ENCODE measurements around the gene NECTIN4.
"Not testable (repeated sequence)": the region's sequence is repeated elsewhere in the genome, so short reads cannot be mapped to it uniquely, and the experiment has no call there.

The NECTIN4 gene

DNA sequence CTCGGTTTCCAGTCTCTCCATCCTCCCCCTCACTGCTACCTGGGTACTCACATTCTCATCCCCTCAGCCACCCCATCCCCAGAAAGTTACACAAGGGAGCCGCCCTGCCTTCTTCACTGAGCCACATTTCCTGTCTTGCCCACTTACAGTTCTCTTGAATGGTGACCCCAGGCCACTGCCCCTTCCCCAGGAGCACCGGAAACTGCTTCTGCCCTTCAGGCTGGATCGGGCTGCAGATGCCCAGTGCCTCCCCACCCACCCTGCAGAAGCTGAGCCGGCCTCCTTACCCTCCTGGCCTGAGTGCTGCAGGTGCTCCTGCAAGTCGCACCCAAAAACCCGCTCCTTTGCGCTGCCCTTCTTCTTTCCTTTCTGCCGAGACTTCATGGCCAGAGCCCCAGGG, 20.1 kb downstream of the NECTIN4 start:
- no peak for FAIRE-seq
- TF ChIP-seq POLR2A (IDR thresholded peaks at IDR 0.05; ENCODE audit: low read depth, low read length): no peak

DNA sequence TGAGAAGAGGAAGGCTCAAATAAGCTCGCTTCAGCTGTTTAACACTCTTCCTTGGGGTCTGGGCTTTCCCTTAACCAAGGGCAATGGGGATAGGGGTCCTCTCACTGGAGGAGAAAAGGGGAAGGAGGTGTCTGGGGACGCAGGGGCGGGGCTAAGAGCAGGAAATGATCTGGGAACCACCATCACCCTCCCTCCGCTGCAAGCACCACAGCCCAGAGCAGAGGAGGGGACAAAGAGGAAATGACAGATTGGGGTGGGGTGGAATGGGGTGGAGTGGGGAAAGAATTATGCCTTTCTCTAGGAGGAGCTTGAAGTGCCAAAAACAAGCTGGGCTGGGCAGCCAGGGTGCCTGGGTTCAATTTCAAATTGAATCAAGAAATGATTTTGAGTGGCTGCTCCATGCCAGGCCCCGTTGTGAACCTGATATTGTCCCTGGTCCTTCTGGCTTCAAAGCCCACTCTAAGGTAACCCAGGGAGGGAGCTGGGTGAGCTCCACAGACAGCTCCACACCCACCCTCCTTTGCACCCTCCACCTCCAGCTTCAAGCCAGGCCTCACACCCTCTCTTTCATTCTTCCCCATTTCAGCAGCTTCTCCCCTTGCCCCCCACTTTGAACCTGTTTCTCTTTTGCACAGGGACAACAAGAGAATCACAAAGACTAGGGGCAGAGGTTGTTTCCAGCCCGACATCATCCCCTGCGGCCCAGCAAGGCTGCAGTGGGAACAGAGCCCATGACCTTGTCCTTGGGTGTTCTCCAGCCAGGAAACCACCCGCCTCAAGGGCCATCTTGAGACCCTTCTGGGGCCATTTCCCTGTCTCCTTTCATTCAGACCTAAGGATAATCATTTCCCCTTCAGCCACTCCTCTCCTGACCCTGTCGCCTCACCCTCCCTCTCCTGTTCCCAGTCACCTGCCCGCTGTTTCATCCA, 20.8 kb downstream of the NECTIN4 start:
- FAIRE-seq (no peak), DNase-seq (ENCODE audit: insufficient read length, low spot score) (no peak)
- TF ChIP-seq POLR2A (IDR thresholded peaks at IDR 0.05; ENCODE audit: low read depth, low read length): no peak

More for the DNA sequence above, 20.1 kb downstream of the NECTIN4 start:
- no peak for DNase-seq (ENCODE audit: insufficient read length, low spot score)

DNA sequence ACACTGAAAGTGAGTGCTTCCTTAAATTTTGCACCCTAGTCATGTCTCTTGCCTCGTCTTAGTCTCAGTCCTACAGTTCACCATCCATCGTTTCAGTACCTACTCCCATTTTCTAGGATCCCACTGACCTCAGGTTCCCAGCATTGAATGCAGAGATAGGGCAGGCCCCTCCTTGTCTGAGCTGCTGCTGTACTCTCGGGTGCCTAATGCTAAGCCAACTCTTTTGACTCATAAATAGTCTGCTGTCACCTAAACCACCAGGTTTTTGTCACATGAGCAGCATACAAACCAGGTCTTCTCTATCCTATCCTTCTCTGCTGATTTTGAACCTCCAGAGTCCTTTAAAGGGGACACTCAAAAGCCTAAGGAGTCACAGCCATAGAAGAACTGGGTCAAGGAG, 22.7 kb downstream of the NECTIN4 start:
- FAIRE-seq (no peak), DNase-seq (ENCODE audit: insufficient read length, low spot score) (no peak)
- TF ChIP-seq POLR2A (IDR thresholded peaks at IDR 0.05; ENCODE audit: low read depth, low read length): no peak

DNA sequence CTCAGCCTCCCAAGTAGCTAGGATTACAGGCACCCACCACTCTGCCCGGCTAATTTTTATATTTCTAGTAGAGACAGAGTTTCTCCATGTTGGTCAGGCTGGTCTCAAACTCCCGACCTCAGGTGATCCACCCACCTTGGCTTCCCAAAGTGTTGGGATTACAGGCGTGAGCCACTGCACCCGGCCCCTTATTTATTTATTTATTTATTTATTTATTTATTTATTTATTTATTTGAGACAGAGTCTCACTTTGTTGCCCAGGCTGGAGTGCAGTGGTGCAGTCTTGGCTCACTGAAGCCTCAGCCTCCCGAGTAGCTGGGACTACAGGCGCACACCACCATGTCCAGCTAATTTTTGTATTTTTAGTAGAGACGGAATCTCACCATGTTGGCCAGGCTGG, 23.7 kb downstream of the NECTIN4 start:
- not testable (repeated sequence) for FAIRE-seq; DNase-seq (ENCODE audit: insufficient read length, low spot score)

DNA sequence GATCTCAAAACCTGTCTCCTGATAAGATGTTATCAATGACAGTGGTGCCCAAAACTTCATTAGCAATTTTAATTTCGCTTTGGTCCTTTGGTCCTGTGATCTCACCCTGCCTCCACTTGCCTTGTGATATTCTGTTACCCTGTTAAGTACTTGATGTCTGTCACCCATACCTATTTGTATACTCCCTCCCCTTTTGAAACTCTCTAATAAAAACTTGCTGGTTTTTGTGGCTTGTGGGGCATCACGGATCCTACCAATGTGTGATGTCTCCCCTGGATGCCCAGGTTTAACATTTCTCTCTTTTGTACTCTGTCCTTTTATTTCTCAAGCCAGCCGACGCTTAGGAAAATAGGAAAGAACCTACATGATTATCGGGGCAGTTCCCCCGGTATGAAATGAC, 25.4 kb downstream of the NECTIN4 start:
- not testable (repeated sequence) for FAIRE-seq; DNase-seq (ENCODE audit: insufficient read length, low spot score)

DNA sequence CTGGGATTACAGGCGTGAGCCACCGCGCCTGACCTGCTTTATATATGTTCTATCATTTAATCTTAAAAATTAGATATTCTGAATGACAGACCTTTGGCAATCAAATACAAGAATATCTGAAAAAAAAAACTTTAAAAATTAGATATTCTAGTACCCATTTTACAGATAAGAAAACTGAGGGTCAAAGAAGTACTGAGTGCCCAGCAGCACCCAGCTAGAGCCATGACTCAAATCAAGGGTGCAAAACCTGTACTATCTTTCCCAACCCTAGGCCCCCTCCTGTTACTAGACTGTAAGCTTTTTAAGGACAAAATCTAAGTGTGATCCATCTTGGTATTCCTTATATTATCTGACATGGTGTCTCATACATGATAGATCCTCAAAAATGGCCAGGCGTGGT, 27.9 kb downstream of the NECTIN4 start:
- FAIRE-seq (no peak), DNase-seq (ENCODE audit: insufficient read length, low spot score) (no peak)
- TF ChIP-seq POLR2A (IDR thresholded peaks at IDR 0.05; ENCODE audit: low read depth, low read length): no peak

DNA sequence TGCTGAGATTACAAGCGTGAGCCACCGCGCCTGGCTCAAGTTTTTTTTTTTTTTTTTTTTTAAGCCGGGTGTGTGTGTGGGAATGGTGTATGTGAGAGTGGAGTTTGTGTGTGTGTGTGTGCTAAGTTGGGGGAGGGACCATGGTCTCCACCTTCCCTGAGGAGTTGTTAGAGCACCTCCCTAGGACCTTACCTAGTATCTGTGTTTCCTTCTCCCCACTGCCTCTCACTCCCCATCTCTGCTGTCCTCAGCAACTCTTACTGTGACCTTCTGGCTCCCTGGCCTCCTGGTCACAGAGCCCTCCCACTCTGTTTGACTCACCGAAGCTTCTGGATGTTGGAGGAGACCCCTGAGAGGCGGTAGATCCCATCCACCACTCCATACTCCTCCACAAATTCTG, 30.1 kb downstream of the NECTIN4 start:
- FAIRE-seq (no peak), DNase-seq (ENCODE audit: insufficient read length, low spot score) (no peak)
- TF ChIP-seq POLR2A (IDR thresholded peaks at IDR 0.05; ENCODE audit: low read depth, low read length): no peak

DNA sequence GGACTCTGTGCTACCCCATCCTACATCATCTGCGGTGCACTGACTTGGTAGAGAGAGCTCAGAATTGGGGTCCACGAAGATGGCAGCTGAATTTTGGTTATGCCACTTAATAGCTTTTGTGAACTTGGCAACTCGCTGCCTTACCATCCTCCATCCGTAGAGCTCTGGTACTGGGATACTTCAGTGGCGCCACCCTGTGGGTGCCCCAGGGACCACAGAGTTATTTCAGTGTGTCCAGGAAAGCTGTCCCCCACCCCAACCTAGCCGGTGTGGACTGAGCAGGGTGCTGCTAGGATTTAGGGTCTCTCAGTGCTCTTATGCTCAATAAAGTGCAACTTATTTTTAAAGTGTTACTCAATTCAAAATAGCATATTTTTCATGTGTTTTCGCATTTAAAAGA, 34.6 kb downstream of the NECTIN4 start:
- no peak for TF ChIP-seq POLR2A (IDR thresholded peaks at IDR 0.05; ENCODE audit: low read depth, low read length)
- DNase-seq (ENCODE audit: insufficient read length, low spot score) (no peak), FAIRE-seq (no peak)

DNA sequence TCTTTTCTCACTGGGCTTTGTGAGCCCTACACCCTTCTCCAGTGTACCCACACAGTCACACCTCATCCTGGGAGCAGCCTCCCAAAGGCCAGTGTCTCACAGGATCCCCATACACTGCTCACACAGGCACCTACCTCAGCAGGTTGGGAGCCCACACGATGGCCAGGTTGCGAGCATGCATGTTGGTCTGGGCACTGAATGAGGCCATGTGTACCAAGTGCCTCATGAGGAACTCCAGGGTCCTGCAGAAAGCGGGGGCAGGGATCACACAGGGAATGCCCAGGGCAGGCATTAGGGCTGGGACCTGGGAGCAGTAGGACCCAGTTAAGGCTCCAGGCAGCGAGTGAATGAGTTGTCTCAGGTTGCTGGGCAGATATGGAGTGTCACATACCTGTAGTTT, 35.1 kb downstream of the NECTIN4 start:
- DNase-seq (ENCODE audit: insufficient read length, low spot score) (no peak), FAIRE-seq (no peak)
- TF ChIP-seq POLR2A (IDR thresholded peaks at IDR 0.05; ENCODE audit: low read depth, low read length): no peak

DNA sequence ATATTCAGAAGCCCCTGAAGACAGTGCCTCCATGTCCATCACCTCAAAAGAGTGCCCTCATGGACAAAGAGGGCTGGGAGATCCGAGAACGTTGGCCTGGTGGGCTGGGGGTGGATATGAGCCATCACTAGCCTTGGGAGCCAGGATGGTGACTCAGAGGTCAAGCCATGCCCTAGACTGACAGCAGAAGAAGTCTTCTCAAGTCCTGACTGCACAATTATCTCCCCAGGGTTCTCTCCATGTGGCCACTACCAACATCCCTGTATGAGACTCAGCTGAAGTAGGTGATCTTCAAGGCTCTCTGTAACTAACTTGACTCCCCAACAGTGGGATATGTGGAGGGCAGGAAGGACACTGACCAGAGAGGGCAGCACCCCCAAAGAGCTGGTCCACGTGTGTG, 36.5 kb downstream of the NECTIN4 start:
- DNase-seq (ENCODE audit: insufficient read length, low spot score) (no peak), FAIRE-seq (no peak)
- no peak for TF ChIP-seq POLR2A (IDR thresholded peaks at IDR 0.05; ENCODE audit: low read depth, low read length)

DNA sequence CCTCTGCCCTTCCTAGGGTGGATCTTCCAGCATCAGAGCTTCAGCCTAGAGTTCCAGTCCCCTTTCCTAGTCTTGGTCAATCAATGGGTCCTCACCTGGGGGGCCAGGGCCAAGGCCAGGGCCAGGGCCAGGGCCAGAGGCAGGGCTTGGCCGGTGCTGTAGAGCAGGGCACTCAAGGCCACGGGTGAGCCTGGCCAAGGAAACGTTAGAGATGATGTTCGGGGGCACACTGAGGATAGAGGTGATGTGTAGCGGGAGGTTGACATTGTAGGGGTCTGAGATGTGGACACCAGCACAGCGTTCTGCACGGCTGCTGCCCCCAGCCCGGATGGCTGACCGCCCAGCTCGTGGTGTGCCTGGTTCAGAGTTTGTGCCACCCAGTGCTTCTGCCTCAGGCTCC, 38.1 kb downstream of the NECTIN4 start:
- FAIRE-seq (no peak), DNase-seq (ENCODE audit: insufficient read length, low spot score) (no peak)
- TF ChIP-seq POLR2A (IDR thresholded peaks at IDR 0.05; ENCODE audit: low read depth, low read length): no peak

DNA sequence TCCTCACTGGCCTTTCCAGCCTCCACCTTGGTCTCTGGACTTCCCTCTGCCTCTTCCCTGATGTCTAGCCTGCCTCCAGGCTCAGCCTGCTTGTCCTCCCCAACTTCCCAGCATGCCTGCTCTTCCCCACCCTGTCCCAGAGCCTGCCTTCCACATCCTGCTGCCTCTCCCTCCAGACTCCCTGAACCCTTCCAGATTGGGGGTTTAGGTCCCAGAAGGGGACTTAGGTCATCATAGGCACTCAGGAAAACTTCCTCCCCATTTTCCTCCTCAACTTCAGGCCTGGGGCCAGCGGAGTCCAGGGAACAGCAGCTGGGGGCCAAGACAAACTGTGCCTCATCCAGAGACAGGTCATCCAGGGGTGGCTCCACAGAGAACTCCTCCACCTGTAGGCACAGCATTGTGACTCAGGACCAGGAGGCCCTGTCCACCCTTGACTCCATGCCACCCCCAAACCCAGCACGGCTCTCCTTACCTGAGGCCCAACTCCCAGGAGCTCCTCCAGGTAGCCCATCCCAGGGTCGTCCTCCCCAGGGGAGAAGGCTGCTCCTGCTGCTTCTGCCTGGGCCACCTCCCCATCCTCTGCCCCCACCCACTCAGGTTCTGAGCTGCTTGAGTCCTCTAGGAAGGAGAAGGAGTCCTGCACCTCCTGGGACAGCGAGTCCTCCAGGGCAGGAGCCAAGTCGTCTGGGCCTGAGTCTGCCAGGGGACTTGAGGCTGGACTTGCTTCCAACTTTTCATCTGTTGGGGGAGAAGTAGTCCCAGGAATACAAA, 40.2 kb downstream of the NECTIN4 start:
- TF ChIP-seq POLR2A (IDR thresholded peaks at IDR 0.05; ENCODE audit: low read depth, low read length): no peak
- FAIRE-seq: no peak
- no peak for DNase-seq (ENCODE audit: insufficient read length, low spot score)

DNA sequence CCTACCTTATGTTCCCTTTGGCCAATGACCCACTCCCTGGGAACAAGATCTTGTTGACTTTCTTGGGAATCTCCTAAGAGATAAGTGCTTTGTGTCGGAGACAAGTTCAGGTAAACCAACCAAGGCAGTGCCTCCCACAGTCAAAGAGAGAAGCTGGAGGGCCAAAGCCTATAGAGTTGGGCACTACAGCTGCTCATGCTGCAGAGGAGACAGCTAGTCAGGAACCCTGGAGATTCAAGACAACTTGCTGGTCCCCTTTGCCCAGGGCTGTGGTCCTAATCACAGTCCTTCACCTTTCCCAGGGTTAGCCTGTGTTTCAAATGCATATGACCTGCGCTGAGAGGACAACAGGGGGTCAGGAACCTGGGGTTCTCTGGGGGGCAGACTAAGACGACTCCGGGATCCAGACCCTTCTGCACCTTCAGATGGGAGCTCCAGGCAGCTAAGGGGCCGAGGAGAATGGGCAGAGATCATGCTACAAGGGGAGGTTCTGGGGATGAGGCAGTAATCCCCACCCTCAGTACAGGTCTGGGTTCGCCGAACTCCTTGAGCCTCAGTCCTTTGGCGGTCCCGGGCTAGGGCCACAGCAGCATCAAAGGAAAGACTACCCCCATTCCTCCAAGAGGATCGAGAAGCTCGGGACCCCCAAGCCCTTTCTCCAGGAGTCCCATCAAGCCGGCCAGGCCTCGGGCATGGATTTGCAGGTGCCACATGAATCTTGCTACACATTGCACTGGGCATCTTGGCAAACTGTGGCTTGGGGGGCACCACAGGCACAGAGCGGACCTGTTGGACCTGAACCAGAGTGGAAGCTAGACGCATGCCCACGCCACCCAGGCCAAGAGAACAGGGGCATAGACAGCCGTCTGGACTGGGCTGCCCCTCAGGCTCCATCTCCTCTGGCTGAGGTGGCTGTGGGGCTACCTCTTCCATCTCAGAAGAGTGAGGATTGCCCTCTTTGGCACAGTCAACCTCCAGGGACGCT, 41.6 kb downstream of the NECTIN4 start:
- FAIRE-seq (no peak), DNase-seq (ENCODE audit: insufficient read length, low spot score) (no peak)
- no peak for TF ChIP-seq POLR2A (IDR thresholded peaks at IDR 0.05; ENCODE audit: low read depth, low read length)

Data from H54 (cell line).